Smooth muscle cell (in vitro differentiated cells): ENCODE results near the gene TMEM130. TPM values are rescaled to one million over a fixed set of nuclear protein-coding genes. Genes with fewer than 3 reads are reported as not detected.

ENCODE experiments used
- DNase-seq: peaks from one replicate; lab custom pipeline; 2025; ENCODE audit not compliant: unreplicated experiment; lab: John Stamatoyannopoulos, UW
- H2AFZ ChIP-seq: fragments of 200-600 bp; sonication (generic); 2 replicates; pipeline ENCODE4 v1.6.0; 2016; ENCODE audit warnings: antibody characterized with exemption, low read depth, mild to moderate bottlenecking
- H3F3A ChIP-seq: fragments of 200-600 bp; sonication (generic); 2 replicates; pipeline ENCODE4 v1.6.0; 2017; ENCODE audit warnings: antibody characterized with exemption, low read depth
- H3K27ac ChIP-seq: fragments of 200-600 bp; sonication (generic); 2 replicates; pipeline ENCODE4 v1.5.1; 2016; ENCODE audit warnings: low read depth, mild to moderate bottlenecking
- H3K27me3 ChIP-seq: fragments of 200-600 bp; sonication (generic); 2 replicates; pipeline ENCODE4 v1.6.1; 2016; ENCODE audit warnings: low read depth, mild to moderate bottlenecking
- H3K36me3 ChIP-seq: fragments of 200-600 bp; sonication (generic); 2 replicates; pipeline ENCODE4 v1.5.1; 2016; ENCODE audit warnings: low read depth
- H3K4me1 ChIP-seq: fragments of 200-600 bp; sonication (generic); 2 replicates; pipeline ENCODE4 v1.5.1; 2016; ENCODE audit warnings: low read depth
- H3K4me2 ChIP-seq: fragments of 200-600 bp; sonication (generic); 2 replicates; pipeline ENCODE4 v1.6.0; 2016; ENCODE audit warnings: mild to moderate bottlenecking
- H3K4me3 ChIP-seq: fragments of 200-600 bp; sonication (generic); 2 replicates; pipeline ENCODE4 v1.5.1; 2016; ENCODE audit warnings: mild to moderate bottlenecking
- H3K79me2 ChIP-seq: fragments of 200-600 bp; sonication (generic); 2 replicates; pipeline ENCODE4 v1.6.0; 2016; ENCODE audit warnings: low read depth, mild to moderate bottlenecking
- H3K9ac ChIP-seq: fragments of 200-600 bp; sonication (generic); 2 replicates; pipeline ENCODE4 v1.6.0; 2016; ENCODE audit warnings: low read depth
- H3K9me3 ChIP-seq: fragments of 200-600 bp; sonication (generic); replicated peaks from 2 replicates; pipeline ENCODE4 v1.5.1; 2016; ENCODE audit warnings: low read depth
- H4K20me1 ChIP-seq: fragments of 200-600 bp; sonication (generic); 2 replicates; pipeline ENCODE4 v1.6.0; 2016; ENCODE audit warnings: low read depth
- CTCF ChIP-seq: fragments of 200-600 bp; sonication (generic); IDR thresholded peaks from 2 replicates; pipeline ENCODE4 v1.5.1; 2017; ENCODE audit warnings: borderline replicate concordance, mild to moderate bottlenecking, antibody characterized with exemption; ENCODE audit not compliant: insufficient read depth, poor library complexity, severe bottlenecking
- WGBS: methylation state at CpG from one replicate; pipeline ENCODE4 v1.1.7; 2016; ENCODE audit warnings: low lambda C conversion rate; 5-methylcytosine and 5-hydroxymethylcytosine counted together
- polyA plus RNA-seq: library from polyadenylated mRNA; unstranded; fragments of >200 nt; fragmentation: Nextera tagmentation; extraction: Ambion mirVana; gene quantifications from 2 replicates; pipeline ENCODE4 v1.2.1, GENCODE V29; 2016
- total RNA-seq: library from RNA; depleted of rRNA; stranded (reverse); fragments of >200 nt; gene quantifications from 2 replicates; pipeline ENCODE4 v1.2.3, GENCODE V29; 2014

TMEM130 gene
- total and polyA plus RNA-seq, 2 experiments from 2014 or later: 0.22 to 0.83 TPM

GRCh38 chr7:98841179-98841997 lies 28.4 kb downstream of the TMEM130 start:
- H3K9me3 ChIP-seq: no peaks in the 10 kb centered on the region
- no peak overlapping the region for H3K4me3 ChIP-seq
- no peaks in the 10 kb centered on the region for H3F3A ChIP-seq
- H3K9ac ChIP-seq: no peak overlapping the region
- no peak overlapping the region for H2AFZ ChIP-seq
- no peaks in the 10 kb centered on the region for H3K27me3 ChIP-seq
- DNase-seq: peak; percentile 43
- H3K27ac ChIP-seq: peak overlapping the region; percentile 31
- peak; percentile 96 for TF ChIP-seq CTCF
- no peaks in the 10 kb centered on the region for H3K36me3 ChIP-seq
- WGBS: 36% methylated on average over 11 of the region's 11 CpGs
- no peaks in the 10 kb centered on the region for H4K20me1 ChIP-seq
- no peaks in the 10 kb centered on the region for H3K79me2 ChIP-seq
- peak overlapping the region; percentile 1 for H3K4me2 ChIP-seq
- H3K4me1 ChIP-seq: no peaks in the 10 kb centered on the region

- Histone ChIP-seq H3K4me1 (no peaks in the 10 kb centered on the region), H3K4me3 (no peak overlapping the region), H3K79me2 (no peaks in the 10 kb centered on the region), H3K27me3 (no peaks in the 10 kb centered on the region), H3K4me2 (no peak overlapping the region), H3K27ac (no peak overlapping the region), H4K20me1 (no peaks in the 10 kb centered on the region), H3F3A (no peaks in the 10 kb centered on the region), H3K36me3 (no peaks in the 10 kb centered on the region), H3K9ac (no peak overlapping the region), H3K9me3 (no peaks in the 10 kb centered on the region), H2AFZ (no peak overlapping the region)
- DNase-seq: no peak
- WGBS: 53% methylated on average over 4 of the region's 4 CpGs
- TF ChIP-seq CTCF: no peak
These were observed 29.1 kb downstream of the TMEM130 start for GRCh38 chr7:98840722-98841121.

- no peak overlapping the region for H3K4me2 ChIP-seq
- no peaks in the 10 kb centered on the region for H3F3A ChIP-seq
- H2AFZ ChIP-seq: no peak overlapping the region
These were observed 29.7 kb downstream of the TMEM130 start for GRCh38 chr7:98840096-98840495.

More at GRCh38 chr7:98840096-98840495, 29.7 kb downstream of the TMEM130 start:
- Histone ChIP-seq H4K20me1 (no peaks in the 10 kb centered on the region), H3K27ac (no peak overlapping the region), H3K4me1 (no peaks in the 10 kb centered on the region), H3K36me3 (no peaks in the 10 kb centered on the region), H3K27me3 (no peaks in the 10 kb centered on the region), H3K4me3 (no peak overlapping the region), H3K9ac (no peak overlapping the region), H3K9me3 (no peaks in the 10 kb centered on the region), H3K79me2 (no peaks in the 10 kb centered on the region)
- DNase-seq: no peak
- no peak for TF ChIP-seq CTCF
- 93% methylated on average over 11 of the region's 11 CpGs for WGBS
